IMR-90 (cell line): ENCODE data around the gene ACSM4. TPM values are rescaled to one million over a fixed set of nuclear protein-coding genes. Genes with fewer than 3 reads are reported as not detected.
A peak's percentile ranks its signal among the peaks of the same experiment; 100 is the strongest.

Source experiments
- ATAC-seq: fragments of 200-7000 bp; cut with Tn5 transposase; 2 replicates; pipeline ENCODE4 v1.9.1; 2020; ENCODE audit warnings: low read depth, mild to moderate bottlenecking, moderate library complexity
- BruUV-seq: library from RNA; stranded (reverse); fragments of 400-500 nt; replicated peaks from 2 replicates; lab custom pipeline; 2021; lab: Mats Ljungman, UMichigan
- CTCF ChIA-PET: fragments of 300-600 bp; formaldehyde crosslinking; extraction: SDS; loops from one replicate; lab custom pipeline; 2021; ENCODE audit warnings: antibody characterized with exemption; lab: Yijun Ruan, JAX
- POLR2A ChIA-PET: fragments of 300-600 bp; sonication (Branson Sonifier 250); formaldehyde crosslinking; loops from one replicate; lab custom pipeline; 2022; ENCODE audit warnings: antibody characterized with exemption; ENCODE audit not compliant: unreplicated experiment; lab: Charles Lee
- DNase-seq: peaks from one replicate; pipeline ENCODE4 v3.0.0; 2013
- H2AFZ ChIP-seq: replicated peaks from 2 replicates; pipeline ENCODE3; 2013; ENCODE audit warnings: low read length, mild to moderate bottlenecking; ENCODE audit not compliant: poor library complexity
- H2AK5ac ChIP-seq: 2 replicates; pipeline ENCODE4 v1.6.1; 2013; ENCODE audit warnings: low read depth, low read length, inconsistent platforms
- H2AK9ac ChIP-seq: replicated peaks from 2 replicates; pipeline ENCODE3; 2013; ENCODE audit warnings: mild to moderate bottlenecking, low read depth, low read length, moderate library complexity; ENCODE audit not compliant: poor library complexity
- H2BK120ac ChIP-seq: 2 replicates; pipeline ENCODE4 v1.6.1; 2013; ENCODE audit warnings: low read depth, low read length, inconsistent platforms
- H2BK15ac ChIP-seq: 3 replicates; pipeline ENCODE4 v1.6.1; 2013; ENCODE audit warnings: low read depth, low read length, inconsistent platforms
- H2BK20ac ChIP-seq: 2 replicates; pipeline ENCODE4 v1.6.1; 2013; ENCODE audit warnings: low read depth, mild to moderate bottlenecking, inconsistent platforms, low read length, moderate library complexity
- H2BK5ac ChIP-seq: 2 replicates; pipeline ENCODE4 v1.6.1; 2013; ENCODE audit warnings: mild to moderate bottlenecking, low read depth, low read length, inconsistent platforms; ENCODE audit not compliant: poor library complexity, severe bottlenecking
- H3K14ac ChIP-seq: replicated peaks from 2 replicates; pipeline ENCODE4 v1.6.1; 2013; ENCODE audit warnings: low read depth, low read length, inconsistent platforms
- H3K18ac ChIP-seq: 2 replicates; pipeline ENCODE4 v1.6.1; 2013; ENCODE audit warnings: low read depth, low read length, control low read depth
- H3K23ac ChIP-seq: 2 replicates; pipeline ENCODE4 v1.6.1; 2013; ENCODE audit warnings: low read depth, low read length, inconsistent platforms
- H3K27ac ChIP-seq: 2 replicates; pipeline ENCODE4 v1.5.1; 2013; ENCODE audit warnings: mild to moderate bottlenecking, control low read depth, low read length; ENCODE audit not compliant: insufficient read depth
- H3K27me3 ChIP-seq: 2 replicates; pipeline ENCODE4 v1.6.1; 2013; ENCODE audit warnings: low read length; ENCODE audit not compliant: control insufficient read depth, insufficient read depth
- H3K36me3 ChIP-seq: 2 replicates; pipeline ENCODE4 v1.6.1; 2013; ENCODE audit warnings: low read length, mixed read lengths; ENCODE audit not compliant: control insufficient read depth, insufficient read depth
- H3K4ac ChIP-seq: 2 replicates; pipeline ENCODE4 v1.6.1; 2013; ENCODE audit warnings: low read depth, low read length, inconsistent platforms
- H3K4me1 ChIP-seq: 2 replicates; pipeline ENCODE4 v1.6.1; 2013; ENCODE audit warnings: low read length, mixed read lengths; ENCODE audit not compliant: control insufficient read depth, insufficient read depth
- H3K4me2 ChIP-seq: 2 replicates; pipeline ENCODE4 v1.6.1; 2013; ENCODE audit warnings: low read depth, mild to moderate bottlenecking, control low read depth, low read length, moderate library complexity
- H3K4me3 ChIP-seq: 2 replicates; pipeline ENCODE4 v1.5.1; 2013; ENCODE audit warnings: low read depth, mild to moderate bottlenecking, control low read depth, low read length, moderate library complexity; ENCODE audit not compliant: insufficient read depth
- H3K56ac ChIP-seq: 2 replicates; pipeline ENCODE4 v1.6.1; 2013; ENCODE audit warnings: low read length, inconsistent platforms; ENCODE audit not compliant: insufficient read depth; ENCODE audit errors: extremely low read depth
- H3K79me1 ChIP-seq, 2 experiments: 2 replicates each; pipeline ENCODE4 v1.6.1; 2013; ENCODE audit warnings: low read length in 2 of 2, inconsistent platforms in 1 of 2, low read depth in 1 of 2
- H3K9ac ChIP-seq: 2 replicates; pipeline ENCODE4 v1.6.1; 2013; ENCODE audit warnings: low read depth, low read length, control low read depth
- H3K9me1 ChIP-seq: 2 replicates; pipeline ENCODE4 v1.6.1; 2013; ENCODE audit warnings: low read length, inconsistent platforms; ENCODE audit not compliant: insufficient read depth
- H3K9me3 ChIP-seq: 2 replicates; pipeline ENCODE4 v1.6.1; 2013; ENCODE audit warnings: low read length; ENCODE audit not compliant: control insufficient read depth, insufficient read depth
- H4K20me1 ChIP-seq: 2 replicates; pipeline ENCODE4 v1.6.1; 2013; ENCODE audit warnings: low read length, inconsistent platforms; ENCODE audit not compliant: insufficient read depth
- H4K5ac ChIP-seq: 2 replicates; pipeline ENCODE4 v1.6.1; 2013; ENCODE audit warnings: mild to moderate bottlenecking, low read depth, low read length, control low read depth
- H4K8ac ChIP-seq, 2 experiments: 2 replicates each; pipeline ENCODE4 v1.6.1; 2013; ENCODE audit warnings: low read depth in 2 of 2, low read length in 2 of 2, control low read depth in 1 of 2, inconsistent platforms in 1 of 2
- H4K91ac ChIP-seq: 2 replicates; pipeline ENCODE4 v1.6.1; 2013; ENCODE audit warnings: low read depth, low read length, inconsistent platforms; ENCODE audit not compliant: insufficient read depth
- BHLHE40 ChIP-seq: fragments of 150-350 bp; IDR thresholded peaks from 2 replicates; pipeline ENCODE4 v1.6.1; 2016; ENCODE audit warnings: mild to moderate bottlenecking, low read depth, low read length
- CEBPB ChIP-seq: IDR thresholded peaks from 2 replicates; pipeline ENCODE4 v1.6.1; 2012; ENCODE audit warnings: low read depth, low read length, improper control_type of control experiment
- CHD1 ChIP-seq: IDR thresholded peaks from 2 replicates; pipeline ENCODE4 v1.6.1; 2012; ENCODE audit warnings: low read depth, low read length, improper control_type of control experiment
- FOS ChIP-seq: fragments of 150-350 bp; IDR thresholded peaks from 2 replicates; pipeline ENCODE4 v1.6.1; 2016; ENCODE audit warnings: low read depth, low read length
- MAZ ChIP-seq: IDR thresholded peaks from 2 replicates; pipeline ENCODE4 v1.6.1; 2012; ENCODE audit warnings: low read depth, mild to moderate bottlenecking, low read length, improper control_type of control experiment, moderate library complexity, borderline replicate concordance
- MXI1 ChIP-seq: IDR thresholded peaks from 2 replicates; pipeline ENCODE4 v1.6.1; 2012; ENCODE audit warnings: low read depth, mild to moderate bottlenecking, low read length, moderate library complexity, borderline replicate concordance
- NFE2L2 ChIP-seq: fragments of 150-350 bp; IDR thresholded peaks from 2 replicates; pipeline ENCODE4 v1.6.1; 2016; ENCODE audit warnings: low read depth, mild to moderate bottlenecking, low read length
- POLR2A ChIP-seq: IDR thresholded peaks from 2 replicates; pipeline ENCODE4 v1.6.1; 2012; ENCODE audit warnings: mild to moderate bottlenecking, low read depth, low read length
- RAD21 ChIP-seq: IDR thresholded peaks from 2 replicates; pipeline ENCODE4 v1.6.1; 2012; ENCODE audit warnings: low read length, improper control_type of control experiment
- RCOR1 ChIP-seq: IDR thresholded peaks from 2 replicates; pipeline ENCODE4 v1.6.1; 2012; ENCODE audit warnings: mild to moderate bottlenecking, low read length, improper control_type of control experiment; ENCODE audit not compliant: insufficient replicate concordance
- RFX5 ChIP-seq: IDR thresholded peaks from 2 replicates; pipeline ENCODE4 v1.8.0; 2012; ENCODE audit warnings: low read depth, mild to moderate bottlenecking, low read length, moderate library complexity
- SMC3 ChIP-seq: fragments of 150-350 bp; IDR thresholded peaks from 2 replicates; pipeline ENCODE4 v1.6.1; 2016; ENCODE audit warnings: low read depth, mild to moderate bottlenecking, antibody characterized with exemption, low read length, moderate library complexity
- WGBS, 2 experiments: methylation state at CpG; one replicate each; pipeline versions ENCODE4 v1.1.5 to v1.1.7; 2013; ENCODE audit warnings: missing lambda C conversion rate in 2 of 2; ENCODE audit not compliant: insufficient read length in 1 of 2; ENCODE audit errors: extremely low coverage in 2 of 2; 5-methylcytosine and 5-hydroxymethylcytosine counted together
- dilution Hi-C: fragments of 300-500 bp; cut with HindIII; formaldehyde crosslinking; loops from one replicate; pipeline ENCODE4 v1.14.3; 2018; ENCODE audit warnings: low sequenced_read_pairs; ENCODE audit not compliant: unreplicated experiment
- in situ Hi-C: fragments of 300-500 bp; cut with MboI; formaldehyde crosslinking; loops from 3 replicates; pipeline ENCODE4 v1.14.3; 2019; ENCODE audit warnings: low sequenced_read_pairs, inconsistent platforms, mixed read lengths
- intact Hi-C: fragments of 100-400 bp; cut with micrococcal nuclease; formaldehyde crosslinking; loops from 2 replicates; pipeline ENCODE4 v1.10.0; 2022
- polyA plus RNA-seq, 3 experiments: library from polyadenylated mRNA; depleted of rRNA; stranded (reverse); fragments of >200 nt; gene quantifications; 2 replicates each; pipeline ENCODE4 v1.2.3, GENCODE V29; 2012; ENCODE audit warnings: low replicate concordance in 1 of 3
- total RNA-seq: library from RNA; depleted of rRNA; stranded (reverse); fragments of >200 nt; gene quantifications from 2 replicates; pipeline ENCODE4 v1.2.3, GENCODE V29; 2012
- TF ChIP-seq, protein P1 (sequence below): fragments of 150-350 bp; IDR thresholded peaks from 2 replicates; pipeline ENCODE4 v1.6.1; 2017; ENCODE audit warnings: mild to moderate bottlenecking, antibody characterized with exemption, low read length, low read depth
- TF ChIP-seq, protein P2 (sequence below): conservative IDR thresholded peaks from 2 replicates; pipeline ENCODE4 v1.5.1; 2012; ENCODE audit warnings: mild to moderate bottlenecking, low read depth, low read length, improper control_type of control experiment
- TF ChIP-seq, protein P3 (sequence below): fragments of 150-350 bp; IDR thresholded peaks from 2 replicates; pipeline ENCODE4 v1.6.1; 2016; ENCODE audit warnings: low read depth, mild to moderate bottlenecking, low read length, moderate library complexity, borderline replicate concordance

Gene ACSM4
- total and polyA plus RNA-seq, 2 of the 4 experiments (the other 2 are of a cell fraction) = not detected

DNA sequence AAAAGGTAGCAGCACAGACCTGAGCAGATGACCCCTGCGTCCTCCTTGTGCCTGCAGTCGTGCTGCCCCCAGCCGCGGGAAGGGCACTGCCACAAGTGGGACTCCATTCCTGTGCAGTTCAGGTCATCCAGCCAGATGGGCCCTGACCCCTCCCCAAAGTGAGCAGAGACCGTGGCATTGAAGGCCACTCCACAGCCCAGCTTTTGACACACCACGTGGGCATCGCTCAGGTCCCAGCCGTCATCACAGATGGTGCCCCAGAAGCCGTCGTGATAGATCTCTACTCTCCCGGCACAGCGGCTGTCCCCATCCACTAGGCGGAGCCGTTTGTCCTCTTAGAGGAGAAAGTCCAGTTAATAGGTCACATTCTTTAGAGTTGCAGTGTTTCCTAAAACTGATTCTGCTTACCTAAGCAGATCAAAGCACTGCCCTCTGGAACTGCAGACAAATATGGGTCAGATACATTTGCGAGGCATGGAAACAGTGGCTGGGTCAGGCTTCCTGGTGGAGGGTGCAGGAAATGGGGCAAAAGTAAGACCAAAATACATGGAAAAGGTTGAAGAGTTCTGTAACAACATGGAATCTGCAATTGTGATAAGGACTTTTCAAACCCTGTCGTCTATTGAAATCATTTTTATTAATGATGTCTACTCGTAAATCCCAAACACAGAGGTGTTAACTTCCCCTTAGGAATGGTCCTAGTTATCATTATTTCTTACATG is 70.7 kb downstream of the ACSM4 start:
- dilution Hi-C loops = no loop called here
- no peak for TF ChIP-seq BHLHE40
- TF ChIP-seq, protein P1, sequence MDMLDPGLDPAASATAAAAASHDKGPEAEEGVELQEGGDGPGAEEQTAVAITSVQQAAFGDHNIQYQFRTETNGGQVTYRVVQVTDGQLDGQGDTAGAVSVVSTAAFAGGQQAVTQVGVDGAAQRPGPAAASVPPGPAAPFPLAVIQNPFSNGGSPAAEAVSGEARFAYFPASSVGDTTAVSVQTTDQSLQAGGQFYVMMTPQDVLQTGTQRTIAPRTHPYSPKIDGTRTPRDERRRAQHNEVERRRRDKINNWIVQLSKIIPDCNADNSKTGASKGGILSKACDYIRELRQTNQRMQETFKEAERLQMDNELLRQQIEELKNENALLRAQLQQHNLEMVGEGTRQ = no peak
- TF ChIP-seq, protein P2, sequence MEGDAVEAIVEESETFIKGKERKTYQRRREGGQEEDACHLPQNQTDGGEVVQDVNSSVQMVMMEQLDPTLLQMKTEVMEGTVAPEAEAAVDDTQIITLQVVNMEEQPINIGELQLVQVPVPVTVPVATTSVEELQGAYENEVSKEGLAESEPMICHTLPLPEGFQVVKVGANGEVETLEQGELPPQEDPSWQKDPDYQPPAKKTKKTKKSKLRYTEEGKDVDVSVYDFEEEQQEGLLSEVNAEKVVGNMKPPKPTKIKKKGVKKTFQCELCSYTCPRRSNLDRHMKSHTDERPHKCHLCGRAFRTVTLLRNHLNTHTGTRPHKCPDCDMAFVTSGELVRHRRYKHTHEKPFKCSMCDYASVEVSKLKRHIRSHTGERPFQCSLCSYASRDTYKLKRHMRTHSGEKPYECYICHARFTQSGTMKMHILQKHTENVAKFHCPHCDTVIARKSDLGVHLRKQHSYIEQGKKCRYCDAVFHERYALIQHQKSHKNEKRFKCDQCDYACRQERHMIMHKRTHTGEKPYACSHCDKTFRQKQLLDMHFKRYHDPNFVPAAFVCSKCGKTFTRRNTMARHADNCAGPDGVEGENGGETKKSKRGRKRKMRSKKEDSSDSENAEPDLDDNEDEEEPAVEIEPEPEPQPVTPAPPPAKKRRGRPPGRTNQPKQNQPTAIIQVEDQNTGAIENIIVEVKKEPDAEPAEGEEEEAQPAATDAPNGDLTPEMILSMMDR = peak; percentile 51
- TF ChIP-seq, protein P3, sequence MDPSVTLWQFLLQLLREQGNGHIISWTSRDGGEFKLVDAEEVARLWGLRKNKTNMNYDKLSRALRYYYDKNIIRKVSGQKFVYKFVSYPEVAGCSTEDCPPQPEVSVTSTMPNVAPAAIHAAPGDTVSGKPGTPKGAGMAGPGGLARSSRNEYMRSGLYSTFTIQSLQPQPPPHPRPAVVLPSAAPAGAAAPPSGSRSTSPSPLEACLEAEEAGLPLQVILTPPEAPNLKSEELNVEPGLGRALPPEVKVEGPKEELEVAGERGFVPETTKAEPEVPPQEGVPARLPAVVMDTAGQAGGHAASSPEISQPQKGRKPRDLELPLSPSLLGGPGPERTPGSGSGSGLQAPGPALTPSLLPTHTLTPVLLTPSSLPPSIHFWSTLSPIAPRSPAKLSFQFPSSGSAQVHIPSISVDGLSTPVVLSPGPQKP = no peak
- no peak for TF ChIP-seq RCOR1
- TF ChIP-seq NFE2L2 = no peak
- no peak for TF ChIP-seq FOS
- TF ChIP-seq CEBPB = no peak
- no peak for TF ChIP-seq MAZ
- peak; percentile 48 for TF ChIP-seq RAD21
- TF ChIP-seq SMC3 = peak; percentile 42
- no peak for TF ChIP-seq CHD1
- TF ChIP-seq RFX5 = no peak
- TF ChIP-seq POLR2A = no peak
- no peak for TF ChIP-seq MXI1

More for the DNA sequence above, 70.7 kb downstream of the ACSM4 start:
- Histone ChIP-seq H3K56ac (no peak overlapping the region), H3K14ac (no peak overlapping the region), H2BK120ac (no peak overlapping the region), H2BK15ac (no peak overlapping the region), H4K8ac (no peak overlapping the region), H3K4me3 (no peak overlapping the region), H3K9me3 (no peaks in the 10 kb centered on the region), H2BK20ac (no peak overlapping the region), H3K9ac (no peak overlapping the region), H2AK5ac (no peak overlapping the region; the same call in 1 of the 2 replicates), H3K27me3 (no peaks in the 10 kb centered on the region), H2BK5ac (no peak overlapping the region), H3K4ac (no peak overlapping the region), H3K36me3 (no peaks in the 10 kb centered on the region), H4K20me1 (no peaks in the 10 kb centered on the region), H2AK9ac (no peak overlapping the region), H4K5ac (no peak overlapping the region), H3K18ac (no peak overlapping the region), H3K9me1 (0 out of 2 replicates have a peak, but pooled peaks cover 2% of the 10 kb centered on the region), H3K23ac (no peak overlapping the region), H2AFZ (peak overlapping the region; percentile 65), H3K4me1 (no peaks in the 10 kb centered on the region), H3K4me2 (no peak overlapping the region), H4K91ac (no peak overlapping the region), H3K27ac (no peak overlapping the region), H3K79me1 (no peaks in the 10 kb centered on the region)
- ChIA-PET POLR2A (no interaction called here), CTCF (no interaction called here)
- DNase-seq (peak; percentile 6), ATAC-seq (no peak; the same call in 1 of the 2 replicates)
- no TSS peak for BruUV-seq
- in situ Hi-C loops = no loop called here
- intact Hi-C loops = loop anchor here (5.0 kb wide), 1 partner anchor 88 kb away; no protein-coding TSS in a partner anchor
- 37% methylated on average over 10 of the region's 17 CpGs; no CpG with 5 or more reads in 1 of the 2 experiments for WGBS, 2 experiments
